Measurements from ENCODE around the gene ATG5. TPM values are rescaled to one million over a fixed set of nuclear protein-coding genes. Genes with fewer than 3 reads are reported as not detected.

Gene ATG5
- polyA plus RNA-seq, 3 donors: 15.0 to 31.4 (median 29.9) TPM

DNA sequence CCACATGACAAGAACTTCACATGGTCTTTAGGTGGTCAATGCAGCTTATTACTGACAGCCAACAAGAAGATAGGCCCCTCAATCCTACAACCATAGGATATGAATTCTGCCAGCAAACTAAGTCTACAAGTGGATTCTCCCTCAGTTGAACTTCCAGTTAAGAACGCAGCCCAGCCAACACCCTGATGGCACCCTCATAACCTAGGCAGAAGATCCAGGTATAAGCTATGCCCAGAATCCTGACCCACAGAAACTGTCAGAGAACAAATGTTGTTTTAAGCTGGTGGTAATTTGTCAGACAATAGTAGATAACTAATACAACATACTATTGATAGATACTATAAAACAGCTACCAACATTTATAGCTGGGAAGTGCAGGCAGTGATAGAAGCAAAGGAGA lies 38.8 kb downstream of the ATG5 start:
- H3K36me3 ChIP-seq (replicated peaks in 1 of 2; ENCODE audit: control insufficient read depth in 1 of 2, insufficient read depth in 2 of 2, low read length in 2 of 2): peaks cover 14 to 34% of the 10 kb centered on the region in 2 donors
- no peaks in the 10 kb centered on the region for H3K4me1 ChIP-seq (ENCODE audit: control insufficient read depth in 1 of 2, insufficient read depth in 2 of 2, low read length in 2 of 2)
- no peak overlapping the region for H2AFZ ChIP-seq (ENCODE audit: insufficient read depth, low read depth, low read length, poor library complexity, severe bottlenecking)
- H3K9me3 Mint-ChIP-seq: peaks cover 0 to 6% (median 5%) of the 10 kb centered on the region in 7 donors
- peaks cover 4 to 14% of the 10 kb centered on the region in 2 donors for H3K9me3 ChIP-seq (replicated peaks in 1 of 2; ENCODE audit: control insufficient read depth in 1 of 2, insufficient read depth in 1 of 2, low read length in 2 of 2)
- no peaks in the 10 kb centered on the region for H3K27me3 Mint-ChIP-seq (ENCODE audit: low read depth in 3 of 3)
- no peaks in the 10 kb centered on the region for H3K27me3 ChIP-seq (ENCODE audit: control insufficient read depth in 2 of 2, insufficient read depth in 2 of 2, low read length in 2 of 2)
- H3K79me2 ChIP-seq (ENCODE audit: insufficient read depth, low read length): peaks cover 34% of the 10 kb centered on the region
- intact Hi-C loops (cut with micrococcal nuclease): no loop called here
- no peak for DNase-seq
- H3K4me1 Mint-ChIP-seq: no peaks in the 10 kb centered on the region
- no peak overlapping the region for H3K4me3 ChIP-seq (replicated peaks in 1 of 3; ENCODE audit: low read depth in 2 of 3, low read length in 3 of 3)
- no peak overlapping the region for H3K4me3 Mint-ChIP-seq
- TF ChIP-seq CTCF (IDR thresholded peaks at IDR 0.05): no peak
- no peak overlapping the region for H3K27ac Mint-ChIP-seq
- H3K9ac ChIP-seq (ENCODE audit: insufficient read depth, low read length, poor library complexity, severe bottlenecking): no peak overlapping the region
- H4K20me1 ChIP-seq (ENCODE audit: insufficient read depth, low read length): peaks cover 22% of the 10 kb centered on the region
- H3K27ac ChIP-seq (ENCODE audit: low read depth in 1 of 2, low read length in 2 of 2): no peak overlapping the region
- 100% methylated on average over 1 of the region's 1 CpG for WGBS (ENCODE audit: insufficient coverage)
- H3K4me2 ChIP-seq (replicated peaks; ENCODE audit: extremely low read depth, low read length, poor library complexity, severe bottlenecking): no peak overlapping the region
- peaks cover 30 to 38% of the 10 kb centered on the region in 2 donors for H3K36me3 Mint-ChIP-seq

DNA sequence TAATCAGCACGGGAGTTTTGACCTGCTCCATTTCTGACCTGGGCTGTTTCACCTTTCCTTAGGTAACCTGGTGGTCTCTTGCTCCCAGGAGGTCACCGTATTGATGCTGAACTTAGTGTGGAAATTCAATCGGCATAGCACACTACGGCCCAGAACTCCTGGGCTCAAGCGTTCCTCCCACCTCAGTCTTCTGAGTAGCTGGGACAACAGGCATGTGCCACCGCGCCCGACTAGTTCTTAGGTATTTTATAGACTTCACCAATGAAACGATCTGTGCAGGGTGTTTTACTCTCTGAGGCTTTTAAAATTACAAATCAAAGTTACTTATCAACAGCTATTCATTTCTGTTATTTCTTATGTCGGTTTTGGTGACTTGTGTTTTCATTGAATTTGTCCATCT lies 42.1 kb downstream of the ATG5 start:
- H3K36me3 ChIP-seq (replicated peaks in 1 of 2; ENCODE audit: control insufficient read depth in 1 of 2, insufficient read depth in 2 of 2, low read length in 2 of 2): peaks cover 11 to 30% of the 10 kb centered on the region in 2 donors
- TF ChIP-seq CTCF (IDR thresholded peaks at IDR 0.05): no peak
- H4K20me1 ChIP-seq (ENCODE audit: insufficient read depth, low read length): peaks cover 27% of the 10 kb centered on the region
- H3K9me3 ChIP-seq (replicated peaks in 1 of 2; ENCODE audit: control insufficient read depth in 1 of 2, insufficient read depth in 1 of 2, low read length in 2 of 2): no peaks in the 10 kb centered on the region
- Mint-ChIP-seq H3K36me3 (peaks cover 21 to 34% of the 10 kb centered on the region in 2 donors), H3K9me3 (no peaks in the 10 kb centered on the region), H3K27me3 (ENCODE audit: low read depth in 3 of 3) (no peaks in the 10 kb centered on the region), H3K4me1 (no peaks in the 10 kb centered on the region), H3K4me3 (no peak overlapping the region), H3K27ac (no peak overlapping the region)
- no peak overlapping the region for H3K4me3 ChIP-seq (replicated peaks in 1 of 3; ENCODE audit: low read depth in 2 of 3, low read length in 3 of 3)
- no peak overlapping the region for H3K27ac ChIP-seq (ENCODE audit: low read depth in 1 of 2, low read length in 2 of 2)
- no peaks in the 10 kb centered on the region for H3K27me3 ChIP-seq (ENCODE audit: control insufficient read depth in 2 of 2, insufficient read depth in 2 of 2, low read length in 2 of 2)
- no peaks in the 10 kb centered on the region for H3K4me1 ChIP-seq (ENCODE audit: control insufficient read depth in 1 of 2, insufficient read depth in 2 of 2, low read length in 2 of 2)
- no peak overlapping the region for H2AFZ ChIP-seq (ENCODE audit: insufficient read depth, low read depth, low read length, poor library complexity, severe bottlenecking)
- 100% methylated on average over 8 of the region's 10 CpGs for WGBS (ENCODE audit: insufficient coverage)
- intact Hi-C loops (cut with micrococcal nuclease): no loop called here
- no peak overlapping the region for H3K4me2 ChIP-seq (replicated peaks; ENCODE audit: extremely low read depth, low read length, poor library complexity, severe bottlenecking)
- peaks cover 26% of the 10 kb centered on the region for H3K79me2 ChIP-seq (ENCODE audit: insufficient read depth, low read length)
- no peak for DNase-seq
- H3K9ac ChIP-seq (ENCODE audit: insufficient read depth, low read length, poor library complexity, severe bottlenecking): no peak overlapping the region

All from CD14-positive monocyte (primary cell).